ENCODE data around the gene SHC3. TPM values are rescaled to one million over a fixed set of nuclear protein-coding genes. Genes with fewer than 3 reads are reported as not detected.

The SHC3 gene
- total and polyA plus RNA-seq, 2 donors (not counting 3 experiments of a cell fraction or from before 2014, with no cell fraction given) = 1.0 to 2.0 TPM

- no peaks in the 10 kb centered on the region for H3K9me3 ChIP-seq (replicated peaks; ENCODE audit: control insufficient read depth, insufficient read depth, low read length)
- no TSS peak for BruUV-seq (replicated peaks)
- ChIA-PET CTCF (no interaction called here), POLR2A (no interaction called here)
- intact Hi-C loops (cut with micrococcal nuclease) (no loop called here), dilution Hi-C loops (cut with MboI; ENCODE audit: extremely low pct_ligation_motif_present, low sequenced_read_pairs) (no loop called here)
- H3K4me2 ChIP-seq (ENCODE audit: insufficient read depth, low read length) = no peak overlapping the region
- H4K20me1 ChIP-seq (replicated peaks; ENCODE audit: control insufficient read depth, extremely low read depth, insufficient read depth, low read length) = no peaks in the 10 kb centered on the region
- TF ChIP-seq GATA2 (IDR thresholded peaks at IDR 0.05; ENCODE audit: insufficient read depth, insufficient read length, low read depth, low read length) = no peak
- TF ChIP-seq MYC (IDR thresholded peaks at IDR 0.05; ENCODE audit: low read depth, low read length) = no peak
- TF ChIP-seq POLR2A (IDR thresholded peaks at IDR 0.05; ENCODE audit: low read depth, low read length) = no peak
- no peak for TF ChIP-seq FOS (IDR thresholded peaks at IDR 0.05; ENCODE audit: borderline replicate concordance, insufficient read depth, low read length)
- TF ChIP-seq POLR2AphosphoS5 (IDR thresholded peaks at IDR 0.05; ENCODE audit: insufficient read depth, low read depth, low read length) = no peak
- no peak for TF ChIP-seq EZH2 (IDR thresholded peaks at IDR 0.05; ENCODE audit: borderline replicate concordance, low read depth, low read length, severe bottlenecking)
- TF ChIP-seq JUN (IDR thresholded peaks at IDR 0.05; ENCODE audit: borderline replicate concordance, insufficient read depth, insufficient read length, low read depth) = no peak
- TF ChIP-seq CTCF (IDR thresholded peaks at IDR 0.05; ENCODE audit: extremely low read depth in 1 of 2, insufficient read depth in 1 of 2, low read depth in 1 of 2, low read length in 2 of 2) = no peak
- TF ChIP-seq MAX (IDR thresholded peaks at IDR 0.05; ENCODE audit: insufficient read depth, insufficient read length) = no peak
- H3K27me3 ChIP-seq (ENCODE audit: control insufficient read depth in 2 of 2, insufficient read depth in 2 of 2, low read length in 2 of 2) = peaks cover 12 to 21% of the 10 kb centered on the region in 2 experiments
- no peak overlapping the region for H3K9ac ChIP-seq (replicated peaks; ENCODE audit: extremely low read depth, insufficient read depth, low read length)
- FAIRE-seq (no peak), DNase-seq (ENCODE audit: low read depth, low spot score) (no peak)
- no peak overlapping the region for H3K27ac ChIP-seq (ENCODE audit: insufficient read depth, low read depth, low read length)
- H3K4me1 ChIP-seq (ENCODE audit: control insufficient read depth, extremely low read depth, insufficient read depth, low read length) = peaks cover 5% of the 10 kb centered on the region
- peaks cover 3% of the 10 kb centered on the region for H3K79me2 ChIP-seq (ENCODE audit: control insufficient read depth, insufficient read depth, low read length)
- H3K4me3 ChIP-seq (replicated peaks in 1 of 3; ENCODE audit: insufficient read depth in 1 of 3, low read depth in 1 of 3, low read length in 3 of 3) = no peak overlapping the region
- no peaks in the 10 kb centered on the region for H3K9me1 ChIP-seq (replicated peaks; ENCODE audit: control insufficient read depth, extremely low read depth, insufficient read depth, low read length)
- H2AFZ ChIP-seq (ENCODE audit: low read depth, low read length) = no peak overlapping the region
- H3K36me3 ChIP-seq (ENCODE audit: control insufficient read depth in 2 of 2, extremely low read depth in 1 of 2, insufficient read depth in 2 of 2, low read length in 2 of 2) = no peaks in the 10 kb centered on the region
Observed at GRCh38 chr9:89172398-89172797, 6.2 kb downstream of the SHC3 start.
